Activated CD8-positive, alpha-beta memory T cell treated with anti-CD3 and anti-CD28 coated beads, Interleukin-2, amount 50 U/mL, for 1 hour (primary cell): ENCODE measurements around the gene CDK17.
"Not testable (repeated sequence)": the region's sequence is repeated elsewhere in the genome, so short reads cannot be mapped to it uniquely, and the experiment has no call there.

Experiments used
- DNase-seq: peaks from one replicate; pipeline ENCODE4 v3.0.0-alpha.2; 2020; ENCODE audit errors: extremely low read depth

The CDK17 gene

GRCh38 chr12:96399919-96400630 is at the start of gene CDK17:
Gene CDK17, minus strand, starts transcription at chr12:96400439. Its CDS starts 65,603 bp downstream, at chr12:96334836.
- DNase-seq = peak; percentile 76

- no peak for DNase-seq
Measured at GRCh38 chr12:96448300-96448699, 48.1 kb upstream of the CDK17 start.

DNA sequence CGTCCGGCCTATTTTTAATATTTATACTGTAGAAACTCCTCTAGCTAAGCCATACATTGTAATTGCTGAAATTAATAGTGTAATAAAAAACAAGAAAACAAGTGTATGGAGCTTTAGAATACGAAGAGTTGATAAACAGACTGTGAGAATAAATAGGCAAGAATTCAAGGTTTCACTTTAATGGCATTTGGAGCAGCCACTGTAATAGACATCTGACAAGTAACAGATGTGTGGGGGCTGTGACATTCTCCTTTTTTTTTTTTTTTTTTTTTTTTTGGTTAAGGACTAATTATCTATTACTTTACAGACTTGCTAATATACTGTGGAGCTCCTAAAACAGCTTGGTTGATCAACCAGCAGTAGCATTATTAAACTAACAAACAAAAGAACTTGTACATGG is 47.0 kb upstream of the CDK17 start:
- DNase-seq = no peak

DNA sequence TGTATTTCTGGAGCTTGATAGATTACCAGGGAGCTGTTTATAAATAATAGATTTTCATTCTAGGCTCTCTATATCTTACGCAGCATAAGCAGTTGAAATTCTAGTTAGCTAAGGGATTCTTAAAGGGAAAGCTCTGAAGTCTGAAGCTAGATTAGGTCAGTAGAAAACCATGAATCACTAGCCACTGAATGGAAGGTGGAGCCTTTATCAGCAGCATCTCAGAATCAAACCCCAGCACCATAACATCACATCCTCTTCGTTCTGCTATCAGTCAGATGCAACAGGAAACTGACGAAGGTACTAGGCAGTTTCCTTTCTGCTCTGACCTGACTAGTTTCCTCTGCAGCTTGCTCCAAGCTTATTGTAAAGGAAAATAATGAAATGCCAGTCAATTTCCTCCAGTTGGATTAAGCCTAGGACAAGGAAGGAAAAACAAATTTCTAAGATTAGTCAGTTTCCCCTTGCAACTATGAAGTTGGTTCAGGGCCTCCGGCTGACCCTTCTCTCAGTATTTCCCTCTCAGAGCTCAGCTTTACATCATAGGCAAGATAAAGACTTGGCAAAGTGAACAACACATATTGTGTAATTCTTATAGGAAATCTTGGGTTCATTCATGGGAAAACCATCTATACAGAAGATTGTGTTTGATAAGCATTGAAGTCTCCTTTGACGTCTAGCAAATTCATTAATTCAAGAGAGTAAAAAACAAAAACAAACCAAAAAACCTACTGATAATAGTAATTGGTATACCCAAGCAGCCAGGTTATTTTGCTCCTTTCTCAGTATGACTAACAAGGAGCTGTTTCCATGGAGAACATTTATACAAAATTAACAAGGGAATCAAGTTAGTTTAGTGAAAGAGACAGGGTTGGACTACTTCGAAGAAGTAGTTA is 45.7 kb upstream of the CDK17 start:
- peak; percentile 47 for DNase-seq

DNA sequence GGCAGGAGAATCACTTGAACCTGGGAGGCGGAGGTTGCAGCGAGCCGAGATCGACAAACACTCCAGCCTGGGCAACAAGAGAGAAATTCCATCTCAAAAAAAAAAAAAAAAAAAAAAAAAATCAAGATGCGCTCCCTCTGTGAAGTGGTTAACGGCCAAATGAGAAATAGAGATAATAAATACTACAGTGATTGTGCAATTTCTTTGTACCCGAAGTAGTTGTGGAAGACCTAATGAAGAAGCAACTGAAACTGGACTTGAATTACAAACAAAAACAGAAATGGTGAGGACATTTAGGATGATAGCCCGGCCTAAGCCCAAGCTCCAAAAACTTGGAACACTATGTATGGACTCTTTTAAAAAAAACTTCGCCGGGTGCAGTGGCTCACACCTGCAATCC is 44.2 kb upstream of the CDK17 start:
- no peak for DNase-seq

DNA sequence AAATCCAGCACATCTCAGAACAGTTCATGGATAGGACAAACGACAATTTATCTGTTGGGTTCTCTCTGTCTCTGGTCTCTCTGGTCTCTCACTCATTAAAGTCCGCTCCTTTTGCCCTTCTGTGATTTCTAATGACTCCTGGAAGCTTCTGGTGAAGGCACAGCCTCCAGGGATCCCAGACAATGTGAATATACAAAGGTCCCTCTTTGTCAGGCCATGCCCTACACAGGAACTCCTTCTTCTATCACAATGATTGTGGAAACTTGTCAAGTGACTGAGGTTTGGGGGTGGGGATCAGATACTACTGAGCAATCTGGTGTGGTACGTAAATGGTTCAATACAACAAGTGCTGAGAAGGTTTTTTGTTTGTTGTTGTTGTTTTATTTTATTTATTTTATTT is 42.7 kb upstream of the CDK17 start:
- no peak for DNase-seq

DNA sequence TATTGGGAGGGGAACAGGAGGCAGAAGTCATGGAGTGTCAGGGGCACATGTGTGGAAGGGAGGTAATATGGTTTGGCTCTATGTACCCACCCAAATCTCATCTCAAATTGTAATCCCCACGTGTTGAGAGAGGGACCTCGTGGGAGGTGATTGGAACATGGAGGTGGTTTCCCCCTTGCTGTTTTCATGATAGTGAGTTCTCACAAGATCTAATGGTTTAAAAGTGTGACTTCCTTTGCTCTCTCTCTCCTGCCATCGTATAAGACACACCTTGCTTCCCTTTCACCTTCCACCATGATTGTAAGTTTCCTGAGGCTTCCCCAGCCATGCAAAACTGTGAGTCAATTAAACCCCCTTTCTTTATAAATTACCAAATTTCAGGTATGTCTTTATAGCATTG is 41.6 kb upstream of the CDK17 start:
- DNase-seq = no peak

GRCh38 chr12:96438330-96438729 is 38.1 kb upstream of the CDK17 start:
- DNase-seq = no peak

- DNase-seq = no peak
Measured at GRCh38 chr12:96437171-96437445, 36.9 kb upstream of the CDK17 start.

GRCh38 chr12:96436366-96437170 is 36.3 kb upstream of the CDK17 start:
- DNase-seq = no peak

- peak; percentile 50 for DNase-seq
Measured at GRCh38 chr12:96434107-96434506, 33.9 kb upstream of the CDK17 start.

- not testable (repeated sequence) for DNase-seq
Measured at GRCh38 chr12:96432496-96433321, 32.5 kb upstream of the CDK17 start.

DNA sequence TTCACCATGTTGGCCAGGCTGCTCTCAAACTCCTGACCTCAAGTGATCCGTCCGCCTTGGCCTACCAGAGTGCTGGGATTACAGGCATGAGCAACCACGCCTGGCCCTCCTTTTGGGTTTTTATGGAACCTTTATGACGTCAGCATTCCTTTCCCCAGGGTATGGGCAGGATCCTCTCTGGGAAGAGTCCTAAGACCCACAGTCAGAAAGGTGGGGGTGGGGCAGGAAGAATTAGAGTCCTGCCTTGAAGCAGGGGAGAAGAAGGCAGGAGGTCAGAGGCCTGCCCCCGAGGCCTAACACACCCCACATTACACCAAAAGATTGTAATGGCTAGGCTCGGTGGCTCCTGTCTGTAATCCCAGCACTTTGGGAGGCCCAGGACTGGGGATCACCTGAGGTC is 30.8 kb upstream of the CDK17 start:
- no peak for DNase-seq

- no peak for DNase-seq
Measured at GRCh38 chr12:96427269-96427729, 27.1 kb upstream of the CDK17 start.

DNA sequence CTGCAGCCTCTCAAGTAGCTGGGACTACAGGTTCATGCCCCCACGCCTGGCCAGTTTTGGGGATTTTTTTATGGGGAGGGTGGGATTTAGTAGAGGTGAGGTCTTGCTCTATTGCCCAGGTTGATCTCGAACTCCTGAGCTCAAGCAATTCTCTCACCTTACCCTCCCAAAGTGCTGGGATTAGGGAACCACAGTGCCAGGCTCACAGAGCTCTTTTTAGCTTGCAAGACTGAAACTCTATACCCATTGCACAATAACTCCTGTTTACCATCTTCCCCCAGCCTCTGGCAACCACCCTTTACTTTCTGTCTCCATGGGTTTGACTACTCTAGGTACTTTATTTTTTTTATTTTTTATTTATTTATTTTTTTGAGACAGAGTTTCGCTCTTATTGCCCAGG is 25.7 kb upstream of the CDK17 start:
- no peak for DNase-seq

GRCh38 chr12:96425321-96425720 is 25.1 kb upstream of the CDK17 start:
- no peak for DNase-seq

DNA sequence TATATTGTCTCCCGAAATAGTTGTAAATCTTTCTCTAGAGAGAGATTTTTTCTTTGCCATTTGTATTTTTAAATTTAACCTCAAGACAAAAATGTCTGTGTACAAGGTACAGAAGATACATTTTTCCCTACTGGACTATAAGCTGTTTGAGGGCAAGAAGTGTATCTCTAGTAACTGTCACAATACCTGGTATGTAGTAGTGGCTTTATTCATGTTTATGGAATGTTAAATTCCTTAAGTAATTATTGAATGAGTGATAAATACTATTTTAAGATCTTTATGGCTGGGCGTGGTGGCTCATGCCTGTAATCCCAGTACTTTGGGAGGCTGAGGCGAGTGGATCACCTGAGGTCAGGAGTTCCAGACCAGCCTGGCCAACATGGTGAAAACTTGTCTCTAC is 24.4 kb upstream of the CDK17 start:
- DNase-seq = no peak

DNA sequence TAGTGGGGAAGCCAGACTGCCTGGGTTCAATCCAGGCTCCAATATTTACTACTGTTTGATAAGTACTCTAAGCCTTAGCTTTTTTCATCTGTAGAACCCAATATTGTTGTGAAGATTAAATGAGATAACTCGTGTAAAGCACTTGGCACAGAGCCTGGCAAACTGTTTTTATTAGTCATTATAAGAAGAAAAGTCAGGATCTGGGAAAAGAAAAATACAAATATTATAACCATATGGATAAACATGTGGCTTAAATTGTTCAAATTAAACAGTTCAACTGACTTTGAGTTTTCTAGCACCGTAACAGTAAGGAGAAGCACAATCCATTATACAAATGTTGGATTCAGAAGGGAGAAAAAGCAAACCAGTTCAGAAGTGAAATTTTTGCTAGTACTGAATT is 22.0 kb upstream of the CDK17 start:
- no peak for DNase-seq

DNA sequence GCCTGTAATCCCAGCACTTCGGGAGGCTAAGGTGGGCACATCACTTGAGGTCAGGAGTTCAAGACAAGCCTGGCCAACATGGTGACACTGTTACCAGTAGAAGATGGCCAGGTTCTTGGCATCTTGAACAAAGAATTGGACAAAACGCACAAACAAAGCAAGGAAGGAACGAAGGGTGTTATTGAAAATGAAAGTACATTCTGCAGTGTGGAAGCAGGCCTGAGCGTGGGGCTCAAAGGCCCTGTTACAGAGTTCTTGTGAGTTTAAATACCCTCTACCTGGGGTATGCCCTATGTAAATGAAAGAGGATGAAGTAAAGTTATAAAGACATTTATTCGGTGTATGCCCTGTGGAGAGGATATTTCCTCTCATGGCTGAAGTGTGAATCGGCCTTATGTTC is 20.8 kb upstream of the CDK17 start:
- no peak for DNase-seq

DNA sequence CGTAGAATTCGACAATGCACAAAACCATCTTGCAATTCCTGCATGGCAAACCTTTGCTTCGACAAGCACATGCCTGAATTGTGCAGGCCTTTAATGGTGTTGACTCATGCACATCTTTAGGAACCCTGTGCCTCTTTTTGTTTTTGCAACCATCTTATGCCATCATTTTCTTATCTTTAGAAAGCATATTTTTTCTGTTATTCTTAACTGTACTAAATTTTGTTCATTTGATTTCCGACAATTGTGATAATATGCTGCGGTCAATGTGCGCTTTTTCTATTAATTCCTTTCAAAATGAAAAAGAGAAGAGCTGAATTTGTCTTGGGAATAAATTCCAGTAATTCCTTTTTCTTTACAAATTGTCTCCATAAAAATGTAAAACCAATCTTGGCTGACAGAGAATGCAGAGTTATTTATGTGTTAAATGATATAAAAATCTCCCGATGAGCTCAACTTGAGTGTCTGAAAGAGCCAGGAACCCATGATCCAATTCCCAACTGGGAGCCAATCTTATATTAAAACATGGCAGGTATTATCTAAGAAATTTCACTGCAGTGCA is 20.1 kb upstream of the CDK17 start:
- no peak for DNase-seq

- DNase-seq = no peak
Measured at GRCh38 chr12:96419576-96420276, 19.5 kb upstream of the CDK17 start.
